ENCODE data around the gene LAMA4.

DNA sequence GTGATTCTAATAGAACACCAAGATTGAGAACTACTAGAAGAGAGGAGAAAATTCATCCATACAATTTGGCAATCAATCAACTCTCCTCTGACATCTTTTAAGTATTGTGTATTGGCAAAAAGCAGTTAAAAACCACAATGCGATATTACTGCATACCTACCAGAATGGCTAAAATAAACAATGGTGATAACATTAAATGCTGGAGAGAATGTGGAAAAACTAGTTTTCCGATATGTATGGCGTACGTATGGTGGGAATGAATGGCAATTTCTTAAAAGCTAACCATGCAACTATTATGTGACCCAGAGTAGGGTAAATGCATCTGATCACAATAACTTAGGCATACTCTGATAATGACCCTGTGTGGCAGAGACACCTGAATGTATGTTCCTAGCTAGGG, 29.3 kb upstream of the LAMA4 start:
- TF ChIP-seq, protein P1, sequence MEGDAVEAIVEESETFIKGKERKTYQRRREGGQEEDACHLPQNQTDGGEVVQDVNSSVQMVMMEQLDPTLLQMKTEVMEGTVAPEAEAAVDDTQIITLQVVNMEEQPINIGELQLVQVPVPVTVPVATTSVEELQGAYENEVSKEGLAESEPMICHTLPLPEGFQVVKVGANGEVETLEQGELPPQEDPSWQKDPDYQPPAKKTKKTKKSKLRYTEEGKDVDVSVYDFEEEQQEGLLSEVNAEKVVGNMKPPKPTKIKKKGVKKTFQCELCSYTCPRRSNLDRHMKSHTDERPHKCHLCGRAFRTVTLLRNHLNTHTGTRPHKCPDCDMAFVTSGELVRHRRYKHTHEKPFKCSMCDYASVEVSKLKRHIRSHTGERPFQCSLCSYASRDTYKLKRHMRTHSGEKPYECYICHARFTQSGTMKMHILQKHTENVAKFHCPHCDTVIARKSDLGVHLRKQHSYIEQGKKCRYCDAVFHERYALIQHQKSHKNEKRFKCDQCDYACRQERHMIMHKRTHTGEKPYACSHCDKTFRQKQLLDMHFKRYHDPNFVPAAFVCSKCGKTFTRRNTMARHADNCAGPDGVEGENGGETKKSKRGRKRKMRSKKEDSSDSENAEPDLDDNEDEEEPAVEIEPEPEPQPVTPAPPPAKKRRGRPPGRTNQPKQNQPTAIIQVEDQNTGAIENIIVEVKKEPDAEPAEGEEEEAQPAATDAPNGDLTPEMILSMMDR (IDR thresholded peaks at IDR 0.05), result no peak
- no peak for TF ChIP-seq POLR2A (IDR thresholded peaks at IDR 0.05)
